HG03095 (cell line): Measurements from ENCODE around the gene SLC45A1.

Source experiments
- ATAC-seq: cut with Tn5 transposase; IDR thresholded peaks from one replicate; pipeline ENCODE4 v1.9.1; 2021; ENCODE audit warnings: moderate library complexity; ENCODE audit not compliant: unreplicated experiment

SLC45A1 gene

DNA sequence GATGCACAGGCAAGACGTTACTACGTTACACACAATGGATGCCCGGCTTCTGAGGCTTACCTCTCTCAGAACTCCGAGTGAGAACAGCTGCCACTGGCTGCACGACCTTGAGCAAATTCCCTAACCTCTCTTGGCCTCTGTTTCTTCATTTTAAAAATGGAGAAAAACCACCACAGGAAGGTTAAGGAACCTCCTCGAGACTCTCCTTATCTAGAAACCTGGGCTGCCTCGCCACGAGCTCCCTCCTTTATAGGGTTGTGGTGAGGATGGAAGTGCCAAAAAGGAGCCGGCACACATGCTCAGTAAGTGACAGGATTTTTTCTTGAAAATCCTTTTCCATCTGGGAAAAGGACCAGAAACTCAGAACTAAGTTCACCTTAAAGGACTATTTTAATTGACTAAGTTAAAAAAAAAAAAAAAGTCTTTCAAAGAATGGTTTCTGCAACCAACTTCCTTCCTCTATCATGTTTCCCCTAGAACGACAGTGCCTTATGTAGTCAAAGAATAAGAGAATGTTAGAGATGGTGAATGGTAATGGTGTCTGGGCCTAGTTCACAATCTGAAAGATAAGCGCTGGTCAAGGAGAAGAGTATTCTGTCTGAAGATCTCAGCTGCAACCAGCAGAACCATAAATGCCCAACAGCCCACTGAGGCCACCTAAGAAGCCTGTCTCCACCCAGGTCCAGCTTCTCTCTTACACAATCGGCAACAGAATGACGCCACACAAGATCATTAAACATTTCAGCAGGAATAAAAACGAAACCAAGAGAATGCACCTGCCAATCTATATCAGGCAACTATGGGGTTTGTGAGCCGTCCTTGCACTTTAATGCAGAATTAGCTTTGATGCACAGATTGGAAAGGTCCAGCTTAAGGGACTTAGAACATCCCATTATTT lies 64.9 kb downstream of the SLC45A1 start:
- ATAC-seq = no peak

DNA sequence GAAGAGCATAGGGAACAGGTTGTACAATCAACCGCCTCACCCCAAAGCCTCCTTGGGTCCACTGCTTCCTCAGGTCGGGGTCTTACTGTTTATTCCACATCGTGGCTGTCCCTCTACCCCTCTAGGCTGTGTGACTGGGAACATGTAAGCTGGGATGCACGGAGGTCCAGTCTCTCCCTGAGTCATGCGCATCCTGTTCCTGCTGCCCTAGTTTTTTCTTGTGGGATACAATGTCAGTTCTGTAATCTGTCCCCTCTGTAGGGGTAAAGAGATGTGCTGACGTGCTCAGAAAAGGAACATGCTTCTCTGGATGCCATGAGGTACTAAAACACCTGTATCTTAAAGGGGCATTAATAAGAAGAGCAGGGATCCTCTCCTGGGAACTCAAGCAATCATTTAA lies 66.2 kb downstream of the SLC45A1 start:
- no peak for ATAC-seq

GRCh38 chr1:8384577-8384976 lies 66.7 kb downstream of the SLC45A1 start:
- ATAC-seq = no peak

DNA sequence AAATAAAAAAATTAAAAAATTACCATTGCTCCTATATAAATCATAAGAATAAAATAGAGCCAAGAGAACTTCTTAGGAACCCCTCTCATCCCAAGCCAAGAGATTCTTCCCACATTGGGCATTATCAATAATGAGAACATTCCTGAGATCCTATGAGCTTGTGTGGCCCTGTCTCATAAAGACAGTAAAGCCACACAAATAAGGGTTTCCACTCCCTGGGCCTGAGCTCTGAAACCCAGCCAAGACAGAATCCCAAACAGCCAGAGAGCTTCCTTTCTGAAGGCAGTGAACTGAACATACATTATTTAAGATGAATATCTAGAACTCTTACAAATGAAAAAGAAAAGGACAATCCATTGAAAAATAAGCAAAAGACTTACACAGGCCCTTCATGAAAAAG lies 68.3 kb downstream of the SLC45A1 start:
- no peak for ATAC-seq

GRCh38 chr1:8388732-8389562 lies 71.0 kb downstream of the SLC45A1 start:
- ATAC-seq = no peak

DNA sequence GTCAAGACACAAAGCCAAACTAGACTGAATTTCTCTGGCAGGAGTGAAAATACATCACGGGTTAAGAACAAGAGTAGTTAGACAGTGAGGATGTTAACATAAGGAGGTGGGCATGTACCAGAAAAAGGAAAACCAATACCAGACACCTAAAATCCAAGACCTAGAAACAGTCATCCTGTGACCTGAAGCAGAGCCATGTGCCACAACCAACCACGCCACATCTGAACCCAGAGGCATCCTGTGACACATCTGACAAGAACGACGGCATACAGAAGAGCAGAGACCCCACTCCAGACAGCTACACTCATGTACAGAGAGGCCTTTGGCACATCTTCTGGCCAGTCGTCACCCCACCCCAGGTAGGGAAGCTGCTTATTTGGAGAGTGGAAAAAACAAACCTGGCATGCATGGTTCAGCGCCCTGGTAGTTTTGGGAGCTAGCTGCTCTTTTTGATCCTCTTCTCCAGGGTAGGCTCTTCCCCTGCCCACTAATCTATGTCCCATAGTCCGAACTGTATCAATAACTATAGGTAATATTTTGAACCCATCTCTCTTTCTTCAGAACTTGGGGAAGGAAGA lies 72.1 kb downstream of the SLC45A1 start:
- ATAC-seq = no peak

DNA sequence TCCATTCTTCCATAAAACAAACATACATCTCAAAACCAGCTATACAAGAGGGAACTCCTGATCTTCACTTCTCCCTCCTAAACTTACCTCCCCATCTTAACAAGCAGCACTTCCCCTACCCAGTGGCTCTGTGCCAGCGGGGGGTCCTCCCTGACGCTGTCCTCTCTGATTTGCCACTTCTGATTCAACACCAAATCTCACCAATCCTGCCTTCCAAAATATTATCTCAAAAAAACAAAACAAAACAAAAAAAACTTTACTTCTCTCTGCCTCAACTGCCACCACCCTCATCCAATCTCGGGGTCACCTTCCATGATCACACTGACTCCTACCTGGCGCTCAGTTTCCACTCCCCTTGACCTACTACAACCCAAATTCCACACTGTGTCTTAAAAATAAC lies 72.8 kb downstream of the SLC45A1 start:
- ATAC-seq = no peak

- ATAC-seq = no peak
Measured at GRCh38 chr1:8392522-8392921, 74.6 kb downstream of the SLC45A1 start.
